B cell (primary cell): ENCODE measurements around the gene KLHL10. TPM values are rescaled to one million over a fixed set of nuclear protein-coding genes. Genes with fewer than 3 reads are reported as not detected.

ENCODE experiments used
- ATAC-seq: fragments of 200-7000 bp; cut with Tn5 transposase; one replicate; pipeline ENCODE4 v1.10.0; 2021; ENCODE audit warnings: low read depth, mild to moderate bottlenecking, moderate number of reproducible peaks, moderate library complexity
- CTCF ChIA-PET: fragments of 350-600 bp; sonication (Branson Sonifier 250); formaldehyde crosslinking; loops from one replicate; lab custom pipeline; 2021; ENCODE audit warnings: antibody characterized with exemption, inconsistent platforms; lab: Charles Lee
- POLR2A ChIA-PET: fragments of 350-600 bp; sonication (Branson Sonifier 250); formaldehyde crosslinking; loops from one replicate; lab custom pipeline; 2021; ENCODE audit warnings: antibody characterized with exemption; lab: Charles Lee
- DNase-seq: peaks from one replicate; pipeline ENCODE4 v3.0.0; 2013
- H2AFZ ChIP-seq: 2 replicates; pipeline ENCODE4 v1.6.1; 2012; ENCODE audit warnings: mild to moderate bottlenecking, low read depth, low read length; ENCODE audit not compliant: insufficient read depth, poor library complexity, severe bottlenecking
- H3K27ac ChIP-seq, 2 donors: 1 replicate in 1 of 2; 2 replicates in 1 of 2; pipeline ENCODE4 v1.5.1; 2012 to 2013; ENCODE audit warnings: low read length in 2 of 2, mild to moderate bottlenecking in 2 of 2, moderate library complexity in 1 of 2
- H3K27me3 ChIP-seq, 4 experiments: fragments of 200-600 bp in 1 of 4; sonication (generic) in 1 of 4; replicated peaks in 1 of 4; 1 replicate in 2 of 4; 2 replicates in 2 of 4; pipeline versions ENCODE4 v1.6.1 to v1.7.0; 2013 to 2016; ENCODE audit warnings: low read length in 3 of 4, mild to moderate bottlenecking in 2 of 4, mixed read lengths in 1 of 4, moderate library complexity in 1 of 4; ENCODE audit not compliant: insufficient read depth in 4 of 4, control insufficient read depth in 3 of 4; ENCODE audit errors: control extremely low read depth in 1 of 4
- H3K36me3 ChIP-seq, 2 experiments: replicated peaks in 1 of 2; 1 replicate in 1 of 2; 2 replicates in 1 of 2; pipeline versions ENCODE4 v1.6.1 to v1.7.1; 2013; ENCODE audit warnings: low read length in 1 of 2; ENCODE audit not compliant: insufficient read depth in 2 of 2, control insufficient read depth in 1 of 2; ENCODE audit errors: control extremely low read depth in 1 of 2, extremely low read depth in 1 of 2
- H3K4me1 ChIP-seq, 2 donors: fragments of 200-600 bp in 1 of 2; sonication (generic) in 1 of 2; 1 replicate in 1 of 2; 2 replicates in 1 of 2; pipeline versions ENCODE4 v1.5.1 to v1.6.1; 2013 to 2017; ENCODE audit warnings: low read length in 2 of 2; ENCODE audit not compliant: control insufficient read depth in 2 of 2, insufficient read depth in 2 of 2
- H3K4me2 ChIP-seq: replicated peaks from 2 replicates; pipeline ENCODE3; 2012; ENCODE audit warnings: mild to moderate bottlenecking, low read depth, low read length; ENCODE audit not compliant: poor library complexity, severe bottlenecking
- H3K4me3 ChIP-seq, 5 experiments: fragments of 200-600 bp in 1 of 5; sonication (generic) in 1 of 5; 1 replicate in 3 of 5; 2 replicates in 2 of 5; pipeline versions ENCODE4 v1.5.1 to v1.7.0; 2011 to 2016; ENCODE audit warnings: low read length in 4 of 5, mild to moderate bottlenecking in 4 of 5, low read depth in 2 of 5, control low read depth in 1 of 5, moderate library complexity in 1 of 5; ENCODE audit not compliant: insufficient read depth in 1 of 5; ENCODE audit errors: control extremely low read depth in 1 of 5, extremely low read depth in 1 of 5
- H3K79me2 ChIP-seq: fragments of 200-600 bp; sonication (generic); one replicate; pipeline ENCODE4 v1.6.0; 2016; ENCODE audit warnings: low read length; ENCODE audit not compliant: control insufficient read depth, insufficient read depth
- H3K9ac ChIP-seq: fragments of 200-600 bp; sonication (generic); 2 replicates; pipeline ENCODE4 v1.6.1; 2017; ENCODE audit warnings: mild to moderate bottlenecking, low read length, moderate library complexity
- H3K9me3 ChIP-seq, 3 donors: one replicate each; pipeline versions ENCODE4 v1.6.1 to v1.7.1; 2013; ENCODE audit warnings: low read length in 2 of 3; ENCODE audit not compliant: control insufficient read depth in 2 of 3, insufficient read depth in 1 of 3; ENCODE audit errors: control extremely low read depth in 1 of 3
- H4K20me1 ChIP-seq: 2 replicates; pipeline ENCODE4 v1.6.0; 2012; ENCODE audit warnings: mild to moderate bottlenecking, low read length; ENCODE audit not compliant: insufficient read depth, control insufficient read depth, poor library complexity, severe bottlenecking
- H3K27ac Mint-ChIP-seq: one replicate; pipeline ENCODE4 v1.8.0; 2021; ENCODE audit warnings: mixed read lengths
- H3K27me3 Mint-ChIP-seq: one replicate; pipeline ENCODE4 v1.8.0; 2021; ENCODE audit warnings: mixed read lengths
- H3K4me1 Mint-ChIP-seq: one replicate; pipeline ENCODE4 v1.8.0; 2021; ENCODE audit warnings: mixed read lengths
- H3K4me3 Mint-ChIP-seq: one replicate; pipeline ENCODE4 v1.8.0; 2021; ENCODE audit warnings: mixed read lengths
- H3K9me3 Mint-ChIP-seq: one replicate; pipeline ENCODE4 v1.8.0; 2022; ENCODE audit warnings: mixed read lengths; ENCODE audit not compliant: insufficient read depth
- EZH2 ChIP-seq: IDR thresholded peaks from 2 replicates; pipeline ENCODE4 v1.6.1; 2012; ENCODE audit warnings: borderline replicate concordance, low read depth, mild to moderate bottlenecking, moderate library complexity, low read length; ENCODE audit not compliant: insufficient read depth, poor library complexity, severe bottlenecking
- WGBS: methylation state at CpG from one replicate; pipeline ENCODE4 v1.1.5; 2013; ENCODE audit warnings: missing lambda C conversion rate; ENCODE audit not compliant: insufficient coverage; 5-methylcytosine and 5-hydroxymethylcytosine counted together
- intact Hi-C: fragments of 100-400 bp; cut with micrococcal nuclease; formaldehyde crosslinking; loops from one replicate; pipeline ENCODE4 v1.10.0; 2022
- polyA plus RNA-seq: library from polyadenylated mRNA; depleted of rRNA; stranded (reverse); fragments of >200 nt; gene quantifications from 2 replicates; pipeline ENCODE4 v1.2.3, GENCODE V29; 2012
- total RNA-seq, 2 donors: library from RNA; stranded (reverse); fragments of 120-200 nt in 1 of 2; gene quantifications; 1 replicate in 1 of 2; 2 replicates in 1 of 2; pipeline versions ENCODE4 v1.2.3 to v1.2.4, GENCODE V29; 2013 to 2022
- TF ChIP-seq, protein P1 (sequence below): fragments of 200-600 bp; IDR thresholded peaks from one replicate; pipeline ENCODE4 v1.8.0; 2022; ENCODE audit warnings: antibody characterized with exemption, mild to moderate bottlenecking

The KLHL10 gene
- total and polyA plus RNA-seq, 2 donors (not counting 1 experiment from before 2014, with no cell fraction given): 0.12 to 0.37 TPM

GRCh38 chr17:41870627-41871026 is 33.0 kb downstream of the KLHL10 start:
- peaks cover under 1 to 1% of the 10 kb centered on the region in 2 donors for H3K4me1 ChIP-seq
- H3K27me3 ChIP-seq: no peaks in the 10 kb centered on the region
- H3K27ac ChIP-seq: no peak overlapping the region
- POLR2A ChIA-PET: no interaction called here
- H4K20me1 ChIP-seq: no peaks in the 10 kb centered on the region
- H3K36me3 ChIP-seq: peaks cover 0 to 45% of the 10 kb centered on the region in 2 experiments
- intact Hi-C loops: no loop called here
- H3K79me2 ChIP-seq: peaks cover 3% of the 10 kb centered on the region
- H3K27me3 Mint-ChIP-seq: no peaks in the 10 kb centered on the region
- H3K4me1 Mint-ChIP-seq: peaks cover under 1% of the 10 kb centered on the region
- no peak overlapping the region for H3K4me3 Mint-ChIP-seq
- H3K27ac Mint-ChIP-seq: no peak overlapping the region
- CTCF ChIA-PET: interaction anchor here (0.5 kb wide), 1 partner anchor 23 kb away, joined by 3 read pairs; no protein-coding TSS in a partner anchor
- WGBS: 96% methylated on average over 6 of the region's 7 CpGs
- no peaks in the 10 kb centered on the region for H3K9me3 ChIP-seq
- no peaks in the 10 kb centered on the region for H3K9me3 Mint-ChIP-seq
- no peak overlapping the region for H3K4me2 ChIP-seq
- no peak for TF ChIP-seq EZH2
- TF ChIP-seq, protein P1, sequence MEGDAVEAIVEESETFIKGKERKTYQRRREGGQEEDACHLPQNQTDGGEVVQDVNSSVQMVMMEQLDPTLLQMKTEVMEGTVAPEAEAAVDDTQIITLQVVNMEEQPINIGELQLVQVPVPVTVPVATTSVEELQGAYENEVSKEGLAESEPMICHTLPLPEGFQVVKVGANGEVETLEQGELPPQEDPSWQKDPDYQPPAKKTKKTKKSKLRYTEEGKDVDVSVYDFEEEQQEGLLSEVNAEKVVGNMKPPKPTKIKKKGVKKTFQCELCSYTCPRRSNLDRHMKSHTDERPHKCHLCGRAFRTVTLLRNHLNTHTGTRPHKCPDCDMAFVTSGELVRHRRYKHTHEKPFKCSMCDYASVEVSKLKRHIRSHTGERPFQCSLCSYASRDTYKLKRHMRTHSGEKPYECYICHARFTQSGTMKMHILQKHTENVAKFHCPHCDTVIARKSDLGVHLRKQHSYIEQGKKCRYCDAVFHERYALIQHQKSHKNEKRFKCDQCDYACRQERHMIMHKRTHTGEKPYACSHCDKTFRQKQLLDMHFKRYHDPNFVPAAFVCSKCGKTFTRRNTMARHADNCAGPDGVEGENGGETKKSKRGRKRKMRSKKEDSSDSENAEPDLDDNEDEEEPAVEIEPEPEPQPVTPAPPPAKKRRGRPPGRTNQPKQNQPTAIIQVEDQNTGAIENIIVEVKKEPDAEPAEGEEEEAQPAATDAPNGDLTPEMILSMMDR: no peak
- no peak for ATAC-seq
- H2AFZ ChIP-seq: no peak overlapping the region
- no peak overlapping the region for H3K9ac ChIP-seq
- DNase-seq: no peak
- no peak overlapping the region for H3K4me3 ChIP-seq

DNA sequence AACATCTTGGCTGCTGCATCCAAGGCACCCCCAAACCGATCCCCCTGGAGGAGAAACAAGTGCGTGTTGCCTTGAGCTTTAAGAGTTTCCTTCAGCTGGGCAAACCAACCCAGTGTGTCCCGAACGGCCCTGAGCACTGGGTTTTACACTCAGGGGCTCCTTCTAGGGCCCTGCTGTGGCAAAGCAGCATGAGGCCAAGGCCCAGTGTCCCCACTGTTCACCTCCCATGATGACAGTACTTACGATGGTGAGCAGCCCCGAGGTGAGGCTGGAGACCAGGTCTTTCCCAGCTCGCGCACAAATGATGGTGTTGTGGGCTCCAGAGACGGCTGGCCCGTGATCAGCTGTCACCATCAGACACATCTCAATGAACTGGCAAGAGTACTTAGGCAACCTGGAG is 34.2 kb downstream of the KLHL10 start:
- Histone ChIP-seq H3K27me3 (no peaks in the 10 kb centered on the region), H3K27ac (no peak overlapping the region), H3K79me2 (no peaks in the 10 kb centered on the region), H2AFZ (no peak overlapping the region), H3K4me1 (no peaks in the 10 kb centered on the region), H3K9ac (no peak overlapping the region), H4K20me1 (no peaks in the 10 kb centered on the region), H3K4me3 (no peak overlapping the region), H3K9me3 (no peaks in the 10 kb centered on the region), H3K36me3 (peaks cover 0 to 45% of the 10 kb centered on the region in 2 experiments), H3K4me2 (no peak overlapping the region)
- no peaks in the 10 kb centered on the region for H3K4me1 Mint-ChIP-seq
- no peak for TF ChIP-seq EZH2
- TF ChIP-seq, protein P1: no peak
- ChIA-PET POLR2A (no interaction called here), CTCF (interaction anchor here (0.7 kb wide), 1 partner anchor 10 kb away, joined by 3 read pairs; no protein-coding TSS in a partner anchor)
- no peak overlapping the region for H3K27ac Mint-ChIP-seq
- intact Hi-C loops: no loop called here
- no peak overlapping the region for H3K4me3 Mint-ChIP-seq
- H3K27me3 Mint-ChIP-seq: no peaks in the 10 kb centered on the region
- WGBS: over 99% methylated on average over 6 of the region's 10 CpGs
- ATAC-seq: no peak
- no peak for DNase-seq
- H3K9me3 Mint-ChIP-seq: no peaks in the 10 kb centered on the region
